Measurements from ENCODE around the gene LEFTY1. TPM values are rescaled to one million over a fixed set of nuclear protein-coding genes. Genes with fewer than 3 reads are reported as not detected.
A peak's percentile ranks its signal among the peaks of the same experiment; 100 is the strongest.

The LEFTY1 gene
- total and polyA plus RNA-seq, 4 donors: 0.42 to 1.4 (median 0.87) TPM

DNA sequence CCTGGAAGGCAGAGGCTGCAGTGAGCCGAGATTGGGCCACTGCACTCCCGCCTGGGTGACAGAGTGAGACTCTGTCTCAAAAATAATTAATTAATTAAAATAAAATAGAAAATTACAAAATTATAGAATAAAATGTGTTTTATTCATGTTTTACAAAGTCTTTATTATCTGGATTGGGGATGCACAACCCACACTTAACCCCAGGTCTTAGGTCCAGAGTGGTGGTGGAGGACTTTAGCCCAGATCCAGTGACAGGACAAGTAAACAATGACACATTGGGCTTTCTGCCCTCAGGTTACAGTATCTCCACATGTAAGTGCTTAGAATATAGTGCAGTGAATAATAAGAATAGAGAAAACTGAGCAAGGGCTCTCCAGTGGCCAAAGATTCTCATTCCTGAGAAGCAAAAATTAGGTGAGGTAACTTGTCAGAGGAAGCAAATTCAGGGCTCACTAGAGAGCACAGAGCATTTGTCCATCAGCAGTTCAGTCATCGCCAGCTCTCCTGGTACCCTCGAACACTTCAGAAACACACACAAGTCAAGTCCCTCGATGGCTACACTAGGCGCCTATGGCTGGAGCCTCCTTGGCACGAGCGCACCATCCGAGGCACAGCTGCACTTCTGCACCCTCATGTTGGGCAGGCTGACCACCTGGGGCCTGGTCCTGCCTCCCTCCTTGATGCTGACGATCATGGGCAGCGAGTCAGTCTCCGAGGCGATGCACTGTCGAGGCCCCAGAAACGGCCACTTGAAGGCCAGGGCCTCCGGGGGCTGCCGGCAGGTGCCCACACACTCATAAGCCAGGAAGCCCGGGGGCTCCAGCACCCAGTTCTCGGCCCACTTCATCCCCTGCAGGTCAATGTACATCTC lies 2.6 kb downstream of the LEFTY1 start:
- no peaks in the 10 kb centered on the region for H3K9me3 ChIP-seq (ENCODE audit: control insufficient read depth in 4 of 4, low read length in 3 of 4)
- no peak overlapping the region for H3K4me3 ChIP-seq (ENCODE audit: low read depth in 1 of 3, low read length in 3 of 3)
- no peaks in the 10 kb centered on the region for H3K36me3 ChIP-seq (ENCODE audit: control insufficient read depth in 4 of 4, insufficient read depth in 3 of 4, low read depth in 1 of 4, low read length in 3 of 4)
- no peaks in the 10 kb centered on the region for H3K27me3 ChIP-seq (ENCODE audit: control insufficient read depth in 4 of 4, insufficient read depth in 4 of 4, low read length in 3 of 4)
- WGBS: 67% methylated on average over 19 of the region's 19 CpGs
- no peak overlapping the region for H3K9ac ChIP-seq (ENCODE audit: low read depth in 1 of 2, low read length in 2 of 2)
- no peak for DNase-seq (ENCODE audit: low spot score)
- peak; percentile 87 for TF ChIP-seq FOXA2 (IDR thresholded peaks at IDR 0.05)
- TF ChIP-seq EGR1 (IDR thresholded peaks at IDR 0.05; ENCODE audit: low read depth in 2 of 2): no peak
- TF ChIP-seq SP1 (IDR thresholded peaks at IDR 0.05): peak; percentile 77
- TF ChIP-seq ATF3 (IDR thresholded peaks at IDR 0.05): peak; percentile 82
- no peak for TF ChIP-seq GABPA (IDR thresholded peaks at IDR 0.05 in 1 of 2, conservative IDR thresholded peaks at IDR 0.05 in 1 of 2)
- peak; percentile 95 for TF ChIP-seq HNF4G (IDR thresholded peaks at IDR 0.05)
- TF ChIP-seq JUND (IDR thresholded peaks at IDR 0.05): peak; percentile 69 to 95
- no peak for TF ChIP-seq CTCF (IDR thresholded peaks at IDR 0.05; ENCODE audit: low read depth, low read length, missing input control)
- peak; percentile 80 to 91 for TF ChIP-seq RXRA (IDR thresholded peaks at IDR 0.05)
- peak; percentile 33 for TF ChIP-seq YY1 (IDR thresholded peaks at IDR 0.05)
- peak; percentile 85 for TF ChIP-seq FOXA1 (IDR thresholded peaks at IDR 0.05)
- TF ChIP-seq, protein P1, sequence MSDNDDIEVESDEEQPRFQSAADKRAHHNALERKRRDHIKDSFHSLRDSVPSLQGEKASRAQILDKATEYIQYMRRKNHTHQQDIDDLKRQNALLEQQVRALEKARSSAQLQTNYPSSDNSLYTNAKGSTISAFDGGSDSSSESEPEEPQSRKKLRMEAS (IDR thresholded peaks at IDR 0.05): peak; percentile 42
- TF ChIP-seq TAF1 (conservative IDR thresholded peaks at IDR 0.05): no peak
- TF ChIP-seq HNF4A (conservative IDR thresholded peaks at IDR 0.05): peak; percentile 98 to 99
- peak in 1 of 2 donors; percentile 20 for TF ChIP-seq RAD21 (IDR thresholded peaks at IDR 0.05)
- TF ChIP-seq, protein P2, sequence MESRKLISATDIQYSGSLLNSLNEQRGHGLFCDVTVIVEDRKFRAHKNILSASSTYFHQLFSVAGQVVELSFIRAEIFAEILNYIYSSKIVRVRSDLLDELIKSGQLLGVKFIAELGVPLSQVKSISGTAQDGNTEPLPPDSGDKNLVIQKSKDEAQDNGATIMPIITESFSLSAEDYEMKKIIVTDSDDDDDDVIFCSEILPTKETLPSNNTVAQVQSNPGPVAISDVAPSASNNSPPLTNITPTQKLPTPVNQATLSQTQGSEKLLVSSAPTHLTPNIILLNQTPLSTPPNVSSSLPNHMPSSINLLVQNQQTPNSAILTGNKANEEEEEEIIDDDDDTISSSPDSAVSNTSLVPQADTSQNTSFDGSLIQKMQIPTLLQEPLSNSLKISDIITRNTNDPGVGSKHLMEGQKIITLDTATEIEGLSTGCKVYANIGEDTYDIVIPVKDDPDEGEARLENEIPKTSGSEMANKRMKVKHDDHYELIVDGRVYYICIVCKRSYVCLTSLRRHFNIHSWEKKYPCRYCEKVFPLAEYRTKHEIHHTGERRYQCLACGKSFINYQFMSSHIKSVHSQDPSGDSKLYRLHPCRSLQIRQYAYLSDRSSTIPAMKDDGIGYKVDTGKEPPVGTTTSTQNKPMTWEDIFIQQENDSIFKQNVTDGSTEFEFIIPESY (IDR thresholded peaks at IDR 0.05): peak; percentile 41
- TF ChIP-seq NR2F2 (IDR thresholded peaks at IDR 0.05): peak; percentile 45
- TF ChIP-seq REST (IDR thresholded peaks at IDR 0.05): peak; percentile 39
- H3K4me1 ChIP-seq (ENCODE audit: control insufficient read depth in 4 of 4, insufficient read depth in 4 of 4, low read length in 3 of 4): peaks cover 24 to 58% (median 44%) of the 10 kb centered on the region in 4 donors
- peak overlapping the region; percentile 44 to 90 for H3K27ac ChIP-seq (ENCODE audit: low read depth in 1 of 2, low read length in 2 of 2)
